Right atrium auricular region (tissue), 2 donors: Measurements from ENCODE around the gene SLC8A3. TPM values are rescaled to one million over a fixed set of nuclear protein-coding genes. Genes with fewer than 3 reads are reported as not detected.
A peak's percentile ranks its signal among the peaks of the same experiment; 100 is the strongest.

Experiments used
- DNase-seq: peaks from one replicate; pipeline ENCODE4 v3.0.0-alpha.2; 2019; ENCODE audit warnings: low spot score
- H3K27ac ChIP-seq, 2 donors: fragments of 200-600 bp; sonication (generic); 1 replicate in 1 of 2; 2 replicates in 1 of 2; pipeline ENCODE4 v1.5.1; 2016 to 2019
- H3K27me3 ChIP-seq, 2 donors: fragments of 200-600 bp; sonication (generic); one replicate each; pipeline versions ENCODE4 v1.5.1 to v1.6.0; 2017 to 2019
- H3K36me3 ChIP-seq: fragments of 200-600 bp; sonication (generic); one replicate; pipeline ENCODE4 v1.5.1; 2016
- H3K4me1 ChIP-seq, 2 donors: fragments of 200-600 bp; sonication (generic); one replicate each; pipeline versions ENCODE4 v1.5.1 to v1.6.0; 2017 to 2019
- H3K4me3 ChIP-seq, 2 donors: fragments of 200-600 bp; sonication (generic); 1 replicate in 1 of 2; 2 replicates in 1 of 2; pipeline ENCODE4 v1.5.1; 2017 to 2019; ENCODE audit warnings: mild to moderate bottlenecking in 1 of 2, moderate library complexity in 1 of 2
- H3K9me3 ChIP-seq, 2 donors: fragments of 200-600 bp; sonication (generic); one replicate each; pipeline ENCODE4 v1.5.1; 2019
- CTCF ChIP-seq, 2 donors: fragments of 200-600 bp; sonication (generic); IDR thresholded peaks; one replicate each; pipeline ENCODE4 v1.5.1; 2019; ENCODE audit warnings: antibody characterized with exemption in 2 of 2
- total RNA-seq, 2 donors: library from RNA; depleted of rRNA; stranded (reverse); fragments of >200 nt; gene quantifications; one replicate each; pipeline ENCODE4 v1.1.0, GENCODE V29; 2016

Gene SLC8A3
- total RNA-seq, 2 donors from 2014 or later: 1.3 to 1.4 TPM

GRCh38 chr14:70013271-70013873, 175.4 kb downstream of the SLC8A3 start:
- H3K27me3 ChIP-seq: no peaks in the 10 kb centered on the region
- H3K9me3 ChIP-seq: no peaks in the 10 kb centered on the region
- H3K4me1 ChIP-seq: peaks cover 0 to 3% of the 10 kb centered on the region in 2 donors
- no peak overlapping the region for H3K4me3 ChIP-seq
- no peak for DNase-seq
- H3K36me3 ChIP-seq: no peaks in the 10 kb centered on the region
- TF ChIP-seq CTCF (IDR thresholded peaks at IDR 0.05): peak; percentile 31 to 61
- no peak overlapping the region for H3K27ac ChIP-seq

- no peak for DNase-seq
- no peaks in the 10 kb centered on the region for H3K36me3 ChIP-seq
- no peak for TF ChIP-seq CTCF (IDR thresholded peaks at IDR 0.05)
- H3K27ac ChIP-seq: no peak overlapping the region
- no peaks in the 10 kb centered on the region for H3K4me1 ChIP-seq
- H3K27me3 ChIP-seq: no peaks in the 10 kb centered on the region
- H3K4me3 ChIP-seq: no peak overlapping the region
- H3K9me3 ChIP-seq: no peaks in the 10 kb centered on the region
These were observed 177.0 kb downstream of the SLC8A3 start for GRCh38 chr14:70011708-70012107.

GRCh38 chr14:70011098-70011497, 177.7 kb downstream of the SLC8A3 start:
- no peaks in the 10 kb centered on the region for H3K36me3 ChIP-seq
- no peak overlapping the region for H3K27ac ChIP-seq
- no peaks in the 10 kb centered on the region for H3K9me3 ChIP-seq
- no peaks in the 10 kb centered on the region for H3K27me3 ChIP-seq
- TF ChIP-seq CTCF (IDR thresholded peaks at IDR 0.05): no peak
- H3K4me3 ChIP-seq: no peak overlapping the region
- H3K4me1 ChIP-seq: no peaks in the 10 kb centered on the region
- DNase-seq: no peak

GRCh38 chr14:70009961-70010360, 178.8 kb downstream of the SLC8A3 start:
- Histone ChIP-seq H3K4me3 (no peak overlapping the region), H3K4me1 (no peaks in the 10 kb centered on the region), H3K27me3 (no peaks in the 10 kb centered on the region), H3K36me3 (no peaks in the 10 kb centered on the region), H3K27ac (no peak overlapping the region), H3K9me3 (no peaks in the 10 kb centered on the region)
- TF ChIP-seq CTCF (IDR thresholded peaks at IDR 0.05): no peak
- DNase-seq: no peak

- Histone ChIP-seq H3K4me3 (no peak overlapping the region), H3K27ac (no peak overlapping the region), H3K36me3 (no peaks in the 10 kb centered on the region), H3K27me3 (no peaks in the 10 kb centered on the region), H3K4me1 (no peaks in the 10 kb centered on the region), H3K9me3 (no peaks in the 10 kb centered on the region)
- DNase-seq: no peak
- TF ChIP-seq CTCF (IDR thresholded peaks at IDR 0.05): no peak
These were observed 180.2 kb downstream of the SLC8A3 start for GRCh38 chr14:70008284-70009262.
